Muscle layer of duodenum (tissue), 2 donors: ENCODE data around the gene LDB1.

Experiments used
- H3K27ac ChIP-seq: one replicate; pipeline ENCODE4 v1.7.0; 2013; ENCODE audit warnings: mild to moderate bottlenecking, low read length
- H3K27me3 ChIP-seq: one replicate; pipeline ENCODE4 v1.7.0; 2013; ENCODE audit warnings: low read depth, mild to moderate bottlenecking, control low read depth, low read length
- H3K36me3 ChIP-seq, 2 donors: one replicate each; pipeline ENCODE4 v1.7.0; 2013; ENCODE audit warnings: low read length in 2 of 2, control low read depth in 1 of 2, mild to moderate bottlenecking in 1 of 2; ENCODE audit not compliant: insufficient read depth in 2 of 2, control insufficient read depth in 1 of 2
- H3K4me1 ChIP-seq, 2 donors: one replicate each; pipeline ENCODE4 v1.7.0; 2013; ENCODE audit warnings: low read length in 2 of 2, mild to moderate bottlenecking in 2 of 2, control low read depth in 1 of 2, moderate library complexity in 1 of 2; ENCODE audit not compliant: insufficient read depth in 2 of 2, control insufficient read depth in 1 of 2
- H3K4me3 ChIP-seq, 2 donors: one replicate each; pipeline ENCODE4 v1.7.0; 2013; ENCODE audit warnings: low read length in 2 of 2, low read depth in 1 of 2, mild to moderate bottlenecking in 1 of 2
- H3K9me3 ChIP-seq, 2 donors: one replicate each; pipeline ENCODE4 v1.7.0; 2013; ENCODE audit warnings: low read length in 2 of 2, control low read depth in 1 of 2, mild to moderate bottlenecking in 1 of 2; ENCODE audit not compliant: control insufficient read depth in 1 of 2
- donor health status: healthy.

LDB1 gene

DNA sequence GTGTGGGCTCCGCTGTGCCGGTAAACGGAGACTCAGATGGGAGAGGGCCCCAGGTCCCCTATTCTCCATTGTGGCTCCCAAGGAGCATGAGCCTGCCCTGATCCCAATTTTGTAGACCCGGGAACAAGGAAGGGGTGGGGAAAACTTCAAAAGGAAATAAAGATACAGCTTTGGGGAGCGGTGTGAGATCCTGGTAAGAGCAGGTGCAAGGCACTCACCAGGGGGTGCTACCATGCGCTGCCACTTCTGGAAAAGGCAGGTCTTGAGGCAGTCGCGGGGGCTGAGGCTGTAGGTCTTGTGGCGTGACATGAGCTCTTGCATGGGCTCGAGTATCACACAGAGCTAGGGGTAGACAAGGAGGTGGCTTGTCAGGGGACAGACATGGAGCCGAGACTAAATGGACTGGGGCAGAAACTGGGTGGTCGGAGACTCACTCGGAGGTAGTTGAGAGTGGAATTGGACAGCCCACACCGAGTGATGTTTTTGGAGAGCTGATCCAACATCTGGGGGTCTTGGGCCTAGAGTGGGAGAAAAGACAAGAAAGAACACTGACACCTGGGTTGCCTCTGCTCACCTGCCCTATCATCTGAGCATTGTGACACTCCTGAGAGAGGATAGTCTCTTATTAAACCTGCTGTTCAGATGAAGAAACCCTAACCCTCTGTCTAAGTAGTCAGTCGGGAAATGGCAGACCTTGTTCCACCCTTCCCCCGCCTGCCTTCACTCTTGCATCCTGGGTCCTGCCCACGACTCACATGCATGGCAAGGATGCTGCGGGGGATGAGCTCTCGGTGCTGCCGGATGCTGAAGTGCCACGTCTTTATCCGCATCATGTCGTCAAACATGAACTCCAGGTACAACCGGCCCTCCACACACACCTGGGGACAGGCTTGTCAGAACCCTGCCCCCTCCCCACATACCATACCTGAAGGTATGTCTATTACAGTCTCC lies 10.7 kb downstream of the LDB1 start:
- Histone ChIP-seq H3K27me3 (no peaks in the 10 kb centered on the region), H3K4me3 (no peak overlapping the region), H3K27ac (no peak overlapping the region), H3K36me3 (peaks cover 38 to 48% of the 10 kb centered on the region in 2 donors), H3K4me1 (peaks cover 9 to 24% of the 10 kb centered on the region in 2 donors), H3K9me3 (no peaks in the 10 kb centered on the region)

DNA sequence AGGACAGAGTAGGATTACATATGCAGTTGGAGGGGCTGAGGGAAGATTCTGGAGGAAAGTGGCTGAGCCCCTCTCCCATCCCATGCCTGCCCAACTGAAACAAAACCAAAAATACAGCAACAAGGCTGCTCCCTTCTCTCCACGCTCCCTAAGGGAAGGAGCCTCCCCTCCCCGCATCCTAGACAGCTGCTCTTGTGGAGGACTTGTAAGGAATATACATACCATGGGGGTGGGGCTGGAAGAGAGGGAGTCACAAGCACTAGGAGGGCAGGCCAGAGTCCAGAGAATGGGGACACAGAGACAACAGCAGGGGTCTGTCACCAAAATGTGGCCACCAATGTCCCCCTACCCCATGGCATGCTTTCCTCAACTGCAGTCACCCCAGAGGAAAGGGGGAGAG lies 13.2 kb downstream of the LDB1 start:
- no peaks in the 10 kb centered on the region for H3K9me3 ChIP-seq
- peaks cover 0 to under 1% of the 10 kb centered on the region in 2 donors for H3K4me1 ChIP-seq
- peaks cover 38 to 48% of the 10 kb centered on the region in 2 donors for H3K36me3 ChIP-seq
- H3K4me3 ChIP-seq, result no peak overlapping the region
- no peak overlapping the region for H3K27ac ChIP-seq
- no peaks in the 10 kb centered on the region for H3K27me3 ChIP-seq

DNA sequence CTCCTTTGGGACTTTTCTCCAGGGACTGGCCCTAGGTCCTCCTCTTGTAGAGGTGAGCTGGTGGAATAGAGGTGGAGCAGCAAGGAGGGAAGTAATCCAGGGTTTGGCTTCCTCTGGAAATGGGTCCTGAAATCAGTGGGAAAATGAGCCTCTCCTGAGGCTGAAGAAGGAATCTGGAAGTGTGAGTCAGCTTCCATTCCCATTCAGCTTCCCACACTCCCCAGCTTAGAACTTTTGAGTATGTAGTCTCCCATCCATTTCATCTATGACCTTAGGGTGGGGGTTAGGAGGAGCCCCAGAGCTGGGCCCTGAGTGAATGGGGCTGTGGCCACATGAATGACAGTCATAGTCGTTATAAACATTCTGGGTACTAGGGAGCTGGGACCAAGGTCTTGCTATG lies 17.7 kb downstream of the LDB1 start:
- Histone ChIP-seq H3K36me3 (peaks cover 6 to 12% of the 10 kb centered on the region in 2 donors), H3K4me3 (no peak overlapping the region), H3K27me3 (no peaks in the 10 kb centered on the region), H3K27ac (no peak overlapping the region), H3K4me1 (no peaks in the 10 kb centered on the region), H3K9me3 (no peaks in the 10 kb centered on the region)

DNA sequence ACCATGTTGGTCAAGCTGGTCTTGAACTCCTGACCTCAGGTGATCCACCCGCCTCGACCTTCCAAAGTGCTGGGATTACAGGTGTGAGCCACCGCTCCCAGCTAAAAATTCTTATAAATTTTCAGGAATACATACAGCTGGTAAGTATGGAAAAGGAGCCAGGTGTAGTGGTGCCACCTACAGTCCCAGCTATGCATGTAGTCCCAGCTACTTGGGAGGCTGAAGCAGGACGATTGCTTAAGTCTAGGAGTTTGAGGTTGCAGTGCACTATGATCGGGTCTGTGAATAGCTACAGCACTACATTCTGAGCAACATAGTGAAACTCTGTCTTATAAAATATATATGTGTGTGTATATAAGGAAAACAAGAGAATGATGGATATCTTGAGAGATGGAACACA lies 19.0 kb downstream of the LDB1 start:
- no peaks in the 10 kb centered on the region for H3K27me3 ChIP-seq
- peaks cover 0 to 4% of the 10 kb centered on the region in 2 donors for H3K36me3 ChIP-seq
- H3K4me1 ChIP-seq, result no peaks in the 10 kb centered on the region
- no peaks in the 10 kb centered on the region for H3K9me3 ChIP-seq
- no peak overlapping the region for H3K27ac ChIP-seq
- no peak overlapping the region for H3K4me3 ChIP-seq

DNA sequence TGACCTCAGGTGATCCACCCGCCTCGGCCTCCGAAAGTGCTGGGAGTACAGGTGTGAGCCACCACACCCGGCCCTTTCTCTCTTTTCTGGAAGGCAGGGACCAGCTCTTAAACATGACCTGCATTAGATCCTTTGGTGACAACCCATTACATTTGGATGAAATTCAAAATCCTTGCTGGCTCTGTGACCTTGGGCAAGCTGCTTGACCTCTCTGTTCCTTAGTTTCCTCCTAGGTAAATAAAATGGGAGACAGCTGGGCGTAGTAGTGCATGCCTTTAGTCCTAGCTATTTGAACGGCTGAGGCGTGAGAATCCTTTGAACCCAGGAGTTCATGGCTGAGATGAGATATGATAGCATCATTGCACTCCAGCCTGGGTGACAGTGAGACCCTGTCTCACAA lies 23.7 kb downstream of the LDB1 start:
- no peak overlapping the region for H3K4me3 ChIP-seq
- H3K36me3 ChIP-seq, result peaks cover 0 to 4% of the 10 kb centered on the region in 2 donors
- H3K27ac ChIP-seq, result no peak overlapping the region
- no peaks in the 10 kb centered on the region for H3K9me3 ChIP-seq
- H3K4me1 ChIP-seq, result no peaks in the 10 kb centered on the region
- no peaks in the 10 kb centered on the region for H3K27me3 ChIP-seq

DNA sequence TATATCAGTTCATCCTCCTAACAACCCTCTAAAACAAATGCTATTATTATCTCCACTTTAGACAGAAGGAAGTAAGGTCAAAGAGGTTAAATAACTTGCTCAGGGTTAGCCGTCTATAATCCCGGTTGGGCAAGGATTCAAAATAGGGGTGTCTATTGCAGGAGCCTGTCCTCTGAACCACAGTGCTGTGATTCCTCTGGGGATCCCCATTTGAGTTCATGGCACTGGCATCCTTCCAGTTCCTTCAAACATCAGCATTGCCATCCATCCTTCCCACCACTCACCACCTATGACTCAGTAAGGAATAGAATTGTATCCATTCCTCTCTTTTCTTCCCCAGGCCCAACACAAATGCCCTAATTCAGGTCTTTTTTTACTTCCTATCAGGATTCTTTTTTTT lies 29.4 kb downstream of the LDB1 start:
- no peaks in the 10 kb centered on the region for H3K9me3 ChIP-seq
- H3K4me1 ChIP-seq, result no peaks in the 10 kb centered on the region
- no peak overlapping the region for H3K27ac ChIP-seq
- no peak overlapping the region for H3K4me3 ChIP-seq
- no peaks in the 10 kb centered on the region for H3K36me3 ChIP-seq
- no peaks in the 10 kb centered on the region for H3K27me3 ChIP-seq

DNA sequence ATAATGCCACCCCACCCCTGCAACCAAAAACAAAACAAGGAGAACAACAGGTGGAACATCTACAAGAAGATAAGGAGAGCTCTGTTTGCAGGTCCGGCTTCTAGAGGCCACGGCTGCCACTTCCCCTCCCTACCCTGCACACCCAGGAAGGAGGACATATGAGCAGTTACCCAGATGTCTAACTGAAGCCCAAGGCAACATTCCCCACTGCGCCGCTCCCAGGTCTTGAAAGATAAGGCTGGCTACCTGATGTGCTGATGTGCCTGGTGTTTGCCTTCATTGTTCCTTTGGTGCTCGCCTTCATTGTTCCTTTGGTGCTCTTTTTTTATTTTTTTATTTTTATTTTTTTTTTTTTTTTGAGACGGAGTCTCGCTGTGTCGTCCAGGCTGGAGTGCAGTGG lies 34.0 kb downstream of the LDB1 start:
- H3K9me3 ChIP-seq, result no peaks in the 10 kb centered on the region
- no peak overlapping the region for H3K4me3 ChIP-seq
- no peaks in the 10 kb centered on the region for H3K4me1 ChIP-seq
- no peaks in the 10 kb centered on the region for H3K36me3 ChIP-seq
- no peaks in the 10 kb centered on the region for H3K27me3 ChIP-seq
- no peak overlapping the region for H3K27ac ChIP-seq

DNA sequence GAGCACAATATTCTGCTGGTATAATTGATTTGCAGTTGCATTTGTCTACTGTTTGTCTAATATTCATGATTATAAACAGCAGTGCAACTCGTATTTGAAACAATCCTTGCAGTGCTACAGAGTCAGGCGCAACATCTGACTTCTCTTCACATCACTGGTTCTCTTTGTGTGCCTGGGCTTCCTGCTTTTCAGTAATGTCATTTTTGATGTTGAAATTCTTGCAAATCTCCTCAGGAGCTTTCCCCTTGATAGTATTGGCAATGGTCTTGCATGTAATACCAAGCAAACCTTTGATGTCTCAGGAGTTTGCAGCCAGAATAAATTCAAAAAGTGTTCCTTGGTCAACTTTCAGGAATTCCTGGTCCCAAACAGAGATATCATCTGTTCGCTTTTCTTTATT lies 34.8 kb downstream of the LDB1 start:
- H3K4me3 ChIP-seq, result no peak overlapping the region
- no peaks in the 10 kb centered on the region for H3K4me1 ChIP-seq
- H3K27ac ChIP-seq, result no peak overlapping the region
- no peaks in the 10 kb centered on the region for H3K36me3 ChIP-seq
- no peaks in the 10 kb centered on the region for H3K27me3 ChIP-seq
- H3K9me3 ChIP-seq, result no peaks in the 10 kb centered on the region

DNA sequence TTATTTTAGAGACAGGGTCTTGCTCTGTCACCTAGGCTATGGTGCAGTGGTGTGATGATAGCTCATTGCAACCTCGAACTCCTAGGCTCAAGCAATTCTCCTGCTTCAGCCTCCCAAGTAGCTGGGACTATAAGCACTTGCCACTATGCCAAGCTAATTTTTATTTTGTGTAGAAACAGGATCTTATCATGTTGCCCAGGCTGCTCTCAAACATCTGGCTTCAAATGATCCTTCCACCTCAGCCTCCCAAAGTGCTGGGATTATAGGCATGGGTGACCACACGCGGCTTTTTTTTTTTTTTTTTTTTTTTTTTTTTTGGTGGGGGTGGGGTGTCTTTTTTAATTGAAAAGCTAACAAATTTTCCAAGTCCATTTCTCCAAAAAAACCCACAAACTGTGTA lies 36.6 kb downstream of the LDB1 start:
- Histone ChIP-seq H3K36me3 (no peaks in the 10 kb centered on the region), H3K27ac (no peak overlapping the region), H3K4me1 (no peaks in the 10 kb centered on the region), H3K27me3 (no peaks in the 10 kb centered on the region), H3K4me3 (no peak overlapping the region), H3K9me3 (no peaks in the 10 kb centered on the region)

DNA sequence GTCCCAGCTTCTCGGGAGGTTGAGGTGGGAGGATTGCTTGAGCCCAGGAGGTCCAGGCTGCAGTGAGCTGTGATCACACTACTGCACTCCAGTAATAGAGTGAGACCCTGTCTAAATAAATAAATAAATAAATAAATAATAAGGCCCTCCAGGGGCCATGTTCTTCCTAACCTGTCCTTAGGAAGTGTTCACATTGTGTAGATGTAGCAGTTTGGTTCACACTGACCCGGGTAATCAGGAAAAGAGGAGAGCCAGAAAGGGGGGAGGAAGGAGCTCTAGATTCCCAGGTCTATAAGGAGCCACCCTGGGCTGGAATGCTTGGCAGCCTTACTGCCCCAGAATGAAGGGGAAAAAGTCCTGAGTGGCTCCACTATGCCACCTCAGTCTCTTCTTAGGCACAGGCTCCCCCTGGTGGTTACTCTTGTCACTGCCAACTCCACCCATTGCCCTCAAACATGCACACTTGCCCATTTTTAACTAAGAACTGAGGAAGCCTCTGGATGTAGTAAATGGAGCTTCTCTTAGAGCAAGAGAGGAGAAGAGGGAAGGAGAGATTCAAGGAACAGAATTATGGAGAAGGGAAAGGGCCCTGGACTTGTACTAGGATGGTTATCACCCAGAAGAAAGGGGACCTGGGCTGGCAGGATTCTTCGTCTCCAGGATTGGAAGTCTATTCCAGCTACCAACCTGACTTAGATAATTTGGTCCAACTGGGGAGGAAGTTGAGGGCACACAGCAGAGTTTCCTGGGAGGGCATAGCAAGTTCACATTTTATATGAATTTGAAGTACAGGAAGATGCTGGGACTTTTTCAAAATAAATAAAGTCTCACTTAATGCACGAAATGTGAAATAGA lies 47.3 kb downstream of the LDB1 start:
- Histone ChIP-seq H3K36me3 (no peaks in the 10 kb centered on the region), H3K27me3 (no peaks in the 10 kb centered on the region), H3K9me3 (no peaks in the 10 kb centered on the region), H3K4me3 (no peak overlapping the region), H3K27ac (no peak overlapping the region), H3K4me1 (no peaks in the 10 kb centered on the region)

DNA sequence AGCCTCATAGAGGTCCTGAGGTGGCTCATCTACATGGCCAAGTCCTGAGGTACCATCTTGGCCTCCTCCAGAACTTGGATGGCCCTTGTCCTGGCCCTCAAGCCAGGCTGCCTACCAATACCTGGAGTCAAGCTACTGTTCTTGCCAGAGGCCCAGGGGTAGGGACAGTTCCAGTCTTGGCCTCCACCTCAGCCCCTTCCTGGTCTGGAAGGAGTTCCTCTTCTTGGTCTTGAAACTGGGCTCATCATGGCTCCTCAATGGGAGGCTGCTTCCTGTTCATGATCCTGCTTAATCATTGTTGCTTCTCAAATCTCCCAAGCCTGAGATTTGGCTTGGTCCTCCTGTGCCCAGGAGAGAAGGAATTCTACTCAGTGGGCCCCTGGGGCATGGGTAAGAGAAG lies 51.1 kb downstream of the LDB1 start:
- H3K4me3 ChIP-seq, result no peak overlapping the region
- H3K27ac ChIP-seq, result no peak overlapping the region
- peaks cover 0 to 4% of the 10 kb centered on the region in 2 donors for H3K36me3 ChIP-seq
- H3K4me1 ChIP-seq, result peaks cover 10 to 21% of the 10 kb centered on the region in 2 donors
- no peaks in the 10 kb centered on the region for H3K27me3 ChIP-seq
- no peaks in the 10 kb centered on the region for H3K9me3 ChIP-seq
